Stimulated activated CD4-positive, alpha-beta T cell treated with anti-CD3 and anti-CD28 coated beads, Interleukin-15, amount 100 ng/mL, for 24 hours (primary cell): Measurements from ENCODE around the gene DUSP28.
A peak's percentile ranks its signal among the peaks of the same experiment; 100 is the strongest.
"Not testable (repeated sequence)": the region's sequence is repeated elsewhere in the genome, so short reads cannot be mapped to it uniquely, and the experiment has no call there.

ENCODE experiments used
- DNase-seq: peaks from one replicate; pipeline ENCODE4 v3.0.0-alpha.2; 2020

Gene DUSP28, protein sequence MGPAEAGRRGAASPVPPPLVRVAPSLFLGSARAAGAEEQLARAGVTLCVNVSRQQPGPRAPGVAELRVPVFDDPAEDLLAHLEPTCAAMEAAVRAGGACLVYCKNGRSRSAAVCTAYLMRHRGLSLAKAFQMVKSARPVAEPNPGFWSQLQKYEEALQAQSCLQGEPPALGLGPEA

DNA sequence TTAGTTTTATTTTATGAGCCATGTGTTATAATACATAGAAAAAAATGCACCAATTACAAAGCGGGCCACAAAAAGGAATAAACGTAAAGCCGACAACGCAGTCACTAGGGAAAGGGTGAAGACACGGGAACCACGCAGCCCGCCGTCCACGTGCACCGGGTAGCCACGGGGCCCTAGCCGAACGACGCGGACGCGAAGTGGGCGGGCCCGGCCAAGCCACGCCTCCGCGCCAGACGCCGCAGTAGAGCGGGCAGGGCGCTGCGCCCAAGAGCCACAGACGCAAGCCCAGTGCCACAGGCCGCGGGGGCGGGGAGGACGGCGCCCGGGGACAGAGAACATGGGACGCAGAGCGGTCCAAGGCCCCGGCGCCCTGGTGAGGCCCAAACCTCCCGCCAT lies at the start of gene DUSP28:
Gene DUSP28, plus strand, starts transcription at position 274 of the 396 bp plus-strand sequence. CDS start 328 bp downstream, outside the sequence.
- DNase-seq = peak; percentile 94

DNA sequence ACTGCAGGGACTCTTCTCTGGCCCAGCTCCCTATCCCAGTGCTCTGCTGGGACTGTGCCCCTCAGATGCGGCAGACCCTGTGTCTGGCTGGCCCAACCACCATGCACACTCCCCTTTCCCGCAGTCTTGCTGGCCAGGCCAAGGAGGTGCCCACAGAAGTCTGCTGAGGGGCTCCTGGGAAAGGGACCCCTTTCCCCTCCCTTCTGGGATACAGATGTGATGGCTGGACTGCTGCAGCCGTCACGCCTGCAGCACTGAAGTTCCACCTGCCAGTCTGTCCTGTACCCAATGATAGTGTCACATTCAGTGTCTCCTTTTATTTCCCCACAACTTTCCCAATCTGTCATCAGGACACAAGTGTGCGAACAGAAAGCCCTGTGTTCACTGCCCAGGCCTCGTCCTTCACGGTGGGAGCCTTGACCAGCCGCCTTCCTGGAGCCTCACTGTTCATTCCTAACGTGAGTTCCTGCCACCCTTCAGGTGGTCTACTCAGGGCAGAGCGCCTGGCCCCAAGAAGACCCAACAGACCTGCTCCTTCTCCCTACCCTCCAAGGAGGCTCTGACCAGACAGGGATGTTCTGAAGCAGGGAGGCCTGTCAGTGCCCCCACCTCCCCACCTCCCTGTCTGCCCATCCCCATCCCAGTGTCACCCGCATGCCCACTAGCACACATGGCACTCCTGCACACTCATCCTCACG lies 49.5 kb upstream of the DUSP28 start:
- DNase-seq = no peak

DNA sequence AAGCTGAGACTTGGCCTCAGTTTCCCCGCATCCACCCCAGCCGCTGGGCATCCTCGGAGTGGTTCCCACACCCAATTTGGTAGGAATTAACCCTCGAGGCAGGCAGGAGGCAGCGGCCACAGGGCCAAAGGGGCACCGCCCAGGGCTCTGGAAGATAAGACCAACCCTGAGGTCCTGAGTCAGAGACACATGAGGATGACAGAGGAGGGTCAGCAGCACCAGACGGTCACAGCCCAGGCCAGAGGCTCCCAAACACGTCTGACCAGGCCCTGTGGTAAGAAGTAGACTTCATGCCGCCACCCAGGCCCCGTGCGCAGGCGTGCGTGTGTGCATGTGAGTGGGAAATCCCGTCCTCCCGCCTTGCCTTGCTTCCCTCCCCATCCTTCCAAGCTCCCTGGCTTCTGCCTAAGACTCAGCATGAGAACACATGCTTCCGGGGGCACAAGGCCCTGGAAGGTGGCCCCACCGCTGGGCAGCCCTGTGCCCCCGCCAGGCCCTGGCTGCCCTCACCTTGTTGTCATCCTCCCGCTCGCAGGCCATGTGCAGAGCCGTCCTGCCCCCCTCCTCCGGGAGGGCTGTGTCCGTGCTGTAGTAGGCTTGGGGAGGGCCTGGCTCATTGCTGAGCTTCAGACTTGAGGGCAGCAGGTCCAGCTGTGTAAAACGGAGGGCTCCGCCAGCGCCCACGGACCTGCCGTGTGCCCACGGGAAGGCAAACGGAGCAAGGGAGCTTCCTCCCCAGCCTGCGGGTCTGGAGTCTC lies 48.6 kb upstream of the DUSP28 start:
- DNase-seq = no peak

DNA sequence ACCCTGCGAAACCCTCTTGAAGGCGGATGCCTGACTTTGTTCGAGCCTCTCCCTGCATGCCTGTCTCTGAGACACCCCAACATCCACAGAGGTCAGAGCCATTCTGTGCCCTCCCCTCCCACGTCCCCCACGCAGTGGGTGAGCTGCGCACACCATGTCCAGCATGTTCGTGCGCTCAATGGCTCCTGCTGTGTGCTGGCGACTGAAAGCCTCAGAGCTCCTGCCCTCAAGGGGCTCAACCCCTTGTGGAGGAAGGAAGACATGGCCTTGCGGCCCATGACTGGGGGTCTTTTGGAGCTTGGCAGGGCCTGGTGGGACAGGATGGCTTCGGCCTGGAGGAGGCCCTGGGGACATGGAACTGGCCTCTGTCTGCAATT lies 48.1 kb upstream of the DUSP28 start:
- no peak for DNase-seq

DNA sequence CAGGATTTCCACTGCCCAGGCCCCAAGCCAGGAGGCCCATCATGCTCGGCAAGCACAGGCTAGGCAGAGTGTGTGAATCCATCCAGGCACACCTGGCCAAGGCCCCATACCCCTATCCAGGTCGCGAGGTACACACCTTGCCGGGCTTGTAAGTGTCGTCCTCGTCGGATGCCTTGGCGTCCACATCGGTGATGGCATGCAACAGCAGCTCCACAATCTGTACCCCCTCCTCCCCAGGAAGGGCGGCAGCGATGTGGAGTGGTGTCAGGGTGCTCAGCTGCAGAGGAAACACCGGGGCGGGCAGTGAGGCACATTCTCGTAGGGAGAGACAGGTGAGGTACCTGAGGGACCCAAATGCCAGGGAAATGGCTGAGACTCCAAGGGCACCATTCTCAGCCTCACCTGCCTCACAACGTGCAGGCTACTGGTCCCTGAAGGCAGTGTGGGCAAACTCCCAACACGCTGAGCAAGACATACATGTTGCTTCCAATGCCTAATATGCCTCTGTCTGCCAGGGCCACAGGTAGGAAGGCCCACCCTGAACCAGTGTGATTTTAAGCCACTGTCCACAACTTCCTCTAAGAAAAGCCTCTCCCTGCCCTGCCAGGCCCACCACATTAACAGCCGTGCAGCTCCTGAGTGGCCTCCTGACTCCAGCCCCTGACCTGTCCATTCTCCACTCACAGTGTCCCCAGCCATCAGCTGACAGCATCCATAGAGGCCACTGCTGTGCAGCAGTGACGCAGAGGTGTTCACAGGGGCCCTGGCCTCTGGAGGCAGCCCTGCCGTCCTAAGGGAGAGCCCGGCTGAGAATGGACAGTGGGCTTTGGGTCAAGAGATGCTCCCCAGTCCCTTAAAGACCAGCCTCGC lies 47.3 kb upstream of the DUSP28 start:
- no peak for DNase-seq

DNA sequence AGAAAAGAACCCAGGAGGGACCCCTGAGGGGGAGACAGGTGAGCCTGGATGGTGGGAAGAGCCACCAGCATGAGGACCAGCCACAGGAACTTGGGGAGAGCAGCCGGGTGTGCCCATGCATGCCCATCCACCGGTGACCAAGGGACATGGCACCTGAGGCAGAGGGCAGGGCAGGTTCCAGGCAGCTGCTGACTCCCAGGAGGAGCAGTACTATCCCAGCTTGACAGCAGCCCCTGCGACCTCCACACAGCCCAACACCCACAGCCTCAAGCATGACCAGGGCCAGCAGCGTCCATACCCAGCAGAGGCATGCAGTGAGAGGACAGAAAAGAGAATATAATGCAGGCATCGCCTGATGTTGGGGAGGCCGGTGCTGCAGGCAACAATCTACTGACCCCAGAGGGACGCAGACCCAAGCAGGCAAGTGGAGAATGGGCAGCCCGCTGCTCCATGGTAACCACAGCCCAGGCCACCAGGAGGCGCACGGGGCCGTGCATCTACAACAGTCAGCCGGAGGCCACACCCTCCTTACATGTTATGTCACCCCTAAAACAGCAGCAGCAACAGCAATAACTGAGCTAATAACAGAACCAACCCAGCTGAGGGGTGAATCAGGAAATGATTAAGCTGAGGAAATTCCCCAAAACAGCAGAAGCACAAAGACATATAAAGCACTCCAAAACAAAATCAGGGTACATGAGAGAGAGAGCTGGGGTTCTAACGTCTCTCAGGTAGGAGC lies 46.4 kb upstream of the DUSP28 start:
- peak; percentile 90 for DNase-seq

DNA sequence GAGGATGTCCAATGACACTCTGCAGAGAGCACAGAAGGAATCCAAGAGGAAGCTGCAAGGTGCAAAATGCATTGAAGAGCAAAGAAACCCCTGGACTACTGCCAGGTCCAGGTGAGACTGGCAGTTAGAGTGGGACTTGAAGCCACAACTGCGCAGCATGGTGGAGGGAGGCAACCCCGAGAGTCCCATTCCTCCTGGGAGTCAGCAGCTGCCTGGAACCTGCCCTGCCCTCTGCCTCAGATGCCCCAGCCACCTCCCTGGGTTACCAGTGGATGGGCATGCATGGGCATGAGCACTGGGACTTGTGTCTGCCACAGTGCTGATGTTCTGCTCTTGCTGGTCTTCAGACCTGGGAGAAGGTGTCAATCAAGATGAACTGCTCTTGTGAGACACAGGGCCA lies 45.5 kb upstream of the DUSP28 start:
- DNase-seq = no peak

DNA sequence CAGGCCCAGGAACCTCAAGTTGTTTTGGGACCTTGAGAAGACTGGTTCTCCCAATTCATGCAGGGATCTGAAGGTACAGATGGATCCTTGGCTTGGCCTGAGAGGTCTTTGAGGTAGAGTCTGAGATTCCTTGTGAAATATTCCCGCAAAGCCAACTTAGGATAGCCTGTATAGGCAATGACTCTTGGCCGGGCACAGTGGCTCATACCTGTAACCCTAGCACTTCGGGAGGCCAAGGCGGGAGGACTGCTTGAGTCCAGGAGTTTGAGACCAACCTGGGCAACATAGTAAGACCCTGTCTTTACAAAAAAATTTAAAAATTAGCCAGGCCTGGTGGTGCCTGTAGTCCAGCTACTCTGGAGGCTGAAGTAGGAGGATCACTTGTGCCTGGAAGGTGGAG lies 42.8 kb upstream of the DUSP28 start:
- no peak for DNase-seq

DNA sequence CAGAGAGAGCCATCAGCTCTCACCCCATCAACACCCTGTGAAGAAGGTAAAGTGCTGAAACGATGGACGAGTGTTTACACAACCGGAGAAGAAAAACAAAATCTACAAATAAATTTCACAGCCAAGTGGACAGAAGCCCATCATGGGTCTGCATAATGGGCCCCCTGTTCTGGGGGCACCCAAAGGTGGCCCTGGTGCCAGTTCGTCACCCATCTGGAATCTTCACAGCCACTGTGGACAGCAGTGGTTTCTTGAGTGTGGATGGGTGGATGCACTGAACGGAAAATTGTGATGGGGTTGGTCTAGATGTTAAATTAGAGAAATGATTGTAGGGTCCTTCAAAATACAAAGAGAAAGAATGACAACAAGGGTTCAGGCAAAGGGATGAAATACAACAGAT lies 41.2 kb upstream of the DUSP28 start:
- no peak for DNase-seq

DNA sequence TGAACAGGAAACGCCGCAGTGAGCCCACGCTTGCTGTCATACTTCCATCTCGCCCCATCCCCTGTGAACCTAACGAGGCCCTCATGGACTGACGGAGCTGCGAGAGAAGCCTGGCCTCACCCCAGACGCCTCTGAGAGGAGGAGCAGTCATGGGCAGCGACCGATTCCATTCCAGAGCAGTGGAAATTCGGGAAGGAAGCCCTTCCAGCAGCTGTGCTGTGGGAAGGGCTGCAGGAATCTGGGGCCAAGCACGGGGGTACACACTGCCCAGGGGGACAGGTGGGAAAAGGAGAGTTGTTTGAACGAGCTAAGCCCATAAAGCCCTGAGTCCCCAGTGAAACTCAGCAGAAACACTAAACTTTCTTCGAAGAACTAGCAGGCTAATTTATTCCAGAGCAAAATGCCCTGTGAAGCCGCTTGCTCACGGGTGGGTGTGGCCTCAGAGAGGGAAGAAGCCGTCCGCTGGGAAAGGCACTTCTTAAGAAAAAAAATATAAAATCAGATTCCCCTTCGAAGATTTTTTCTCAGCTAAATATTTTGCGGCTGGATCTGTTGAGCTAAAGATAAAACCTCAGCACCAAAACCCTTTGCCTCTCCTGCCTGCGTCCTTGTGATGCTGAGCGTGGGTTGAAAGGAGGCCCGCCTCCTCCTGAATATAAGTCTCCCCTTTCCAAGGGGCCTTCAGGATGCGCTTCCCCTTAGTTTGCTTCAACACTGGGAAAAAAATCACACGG lies 40.6 kb upstream of the DUSP28 start:
- no peak for DNase-seq

DNA sequence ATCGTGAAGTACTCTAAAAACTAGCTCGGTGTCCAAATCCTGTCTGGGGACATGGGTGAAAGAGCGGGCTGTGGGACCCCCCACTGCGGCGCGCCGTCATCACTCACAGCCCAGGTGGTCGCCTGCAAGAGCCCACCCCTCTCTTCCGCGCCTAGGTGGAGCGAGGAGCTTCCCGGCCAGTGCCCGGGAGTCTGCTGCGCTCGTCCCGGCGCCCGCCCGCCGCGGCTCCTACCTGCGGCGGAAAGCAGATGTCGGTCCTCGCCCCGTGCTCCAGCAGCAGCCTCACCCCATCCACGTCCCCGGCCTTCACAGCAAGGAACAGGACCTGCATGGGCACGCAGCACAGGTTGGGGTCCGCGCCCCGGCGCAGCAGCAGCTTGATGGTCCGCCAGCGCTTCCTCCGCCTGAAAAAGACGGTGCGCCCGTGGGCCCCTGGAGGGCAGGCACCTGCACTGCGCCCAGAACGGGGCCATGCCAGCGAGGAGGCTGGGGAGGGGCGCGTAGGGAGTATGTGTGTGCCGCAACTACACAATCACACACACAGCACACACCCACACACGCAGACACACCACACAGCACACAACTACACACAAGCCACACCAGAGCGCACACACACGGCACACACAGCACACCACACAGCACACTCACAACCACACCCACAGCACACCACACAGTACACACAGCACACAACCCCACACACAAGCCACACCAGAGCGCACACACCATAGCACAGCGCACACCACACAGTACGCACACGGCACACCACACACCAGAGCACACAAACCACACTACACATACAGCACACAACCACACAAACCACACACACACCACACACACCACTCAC lies 39.8 kb upstream of the DUSP28 start:
- DNase-seq = no peak

DNA sequence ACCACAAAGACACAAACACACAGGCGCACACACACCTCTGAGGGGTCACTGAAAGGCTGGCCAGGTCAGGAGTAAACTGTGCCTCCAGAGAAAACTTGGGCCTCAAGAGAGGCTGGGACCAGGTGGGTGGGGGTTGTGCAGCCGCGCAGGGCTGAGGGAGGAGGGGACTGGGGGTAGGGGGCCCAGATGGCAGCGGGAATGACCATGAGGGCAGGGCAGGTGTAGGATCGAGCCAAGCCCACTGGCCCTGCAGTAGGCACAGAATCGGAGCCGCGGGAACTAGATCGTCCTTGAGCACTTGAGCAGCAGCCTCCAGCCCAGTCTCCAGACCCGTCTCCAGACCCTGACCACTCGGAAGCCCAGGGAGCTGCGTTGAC lies 39.2 kb upstream of the DUSP28 start:
- no peak for DNase-seq

DNA sequence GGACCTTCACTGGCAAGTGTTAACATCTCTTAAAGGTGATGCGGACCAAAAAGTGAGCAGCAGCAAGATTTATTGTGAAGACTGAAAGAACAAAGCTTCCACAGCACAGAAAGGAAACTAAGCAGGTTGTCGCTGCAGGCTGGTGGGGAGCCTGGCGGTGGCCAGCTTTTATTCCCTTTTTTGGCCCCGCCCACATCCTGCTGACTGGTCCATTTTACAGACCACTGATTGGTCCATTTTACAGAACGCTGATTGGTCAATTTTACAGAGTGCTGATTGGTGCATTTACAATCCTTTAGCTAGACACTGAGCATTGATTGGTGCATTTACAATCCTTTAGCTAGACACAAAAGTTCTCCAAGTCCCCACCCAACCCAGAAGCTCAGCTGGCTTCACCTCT lies 38.3 kb upstream of the DUSP28 start:
- DNase-seq = not testable (repeated sequence)

DNA sequence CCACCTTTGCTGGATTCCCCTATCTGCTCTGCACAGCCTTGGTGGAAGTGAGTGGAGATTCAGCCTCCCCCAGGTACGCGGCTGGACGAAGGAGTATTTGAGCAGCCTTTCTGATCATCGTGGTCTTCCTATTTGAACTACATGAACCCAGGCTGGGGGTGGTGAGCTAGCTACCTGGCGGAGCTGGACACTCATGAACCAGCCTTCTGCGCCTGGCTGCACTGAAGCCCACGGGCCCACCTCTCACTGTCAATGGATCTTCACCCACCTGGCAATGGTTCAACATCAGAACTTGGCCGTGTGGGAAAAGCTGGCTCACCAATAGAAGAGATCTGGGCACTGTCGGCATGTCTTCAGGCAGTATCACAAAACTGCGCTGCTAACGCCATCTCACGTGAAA lies 37.8 kb upstream of the DUSP28 start:
- DNase-seq = no peak

DNA sequence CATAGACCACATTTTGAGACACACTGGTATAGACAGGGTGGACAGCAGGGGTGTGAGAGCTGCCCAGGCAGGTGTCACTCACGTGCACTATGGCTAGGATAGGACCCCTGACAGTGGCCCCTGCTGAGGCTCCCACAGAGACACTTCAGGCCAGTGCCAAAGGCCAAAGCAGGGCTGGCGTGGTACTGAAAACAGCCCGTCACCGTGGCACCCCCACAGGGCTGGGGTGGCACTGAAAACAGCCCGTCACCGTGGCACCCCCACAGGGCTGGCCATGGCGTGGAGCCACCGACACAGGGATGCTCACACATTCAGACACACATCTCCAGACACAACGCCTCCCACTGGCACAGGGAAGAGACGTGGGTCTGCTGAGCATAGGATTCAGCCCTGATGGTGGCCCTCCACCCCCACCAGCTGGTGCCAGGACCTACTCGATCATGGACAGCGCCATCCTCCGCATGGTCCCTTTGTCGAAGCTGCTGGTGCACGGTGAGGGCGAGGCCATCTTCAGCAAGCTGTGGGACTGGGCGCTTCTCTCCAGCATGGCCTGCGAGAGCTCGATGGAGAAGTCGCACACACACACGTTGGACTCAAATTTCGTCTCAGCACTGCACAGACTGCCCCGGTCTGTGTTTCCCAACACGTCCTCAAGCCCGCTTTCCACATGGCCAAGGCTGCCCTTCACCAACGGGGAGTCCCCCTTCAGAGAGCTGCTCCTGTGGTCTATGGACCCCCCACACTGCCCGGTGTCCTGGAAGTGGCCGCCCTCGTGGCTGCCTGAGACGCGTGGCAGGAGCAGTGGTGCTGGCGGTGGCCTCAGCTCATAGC lies 36.5 kb upstream of the DUSP28 start:
- DNase-seq = no peak

DNA sequence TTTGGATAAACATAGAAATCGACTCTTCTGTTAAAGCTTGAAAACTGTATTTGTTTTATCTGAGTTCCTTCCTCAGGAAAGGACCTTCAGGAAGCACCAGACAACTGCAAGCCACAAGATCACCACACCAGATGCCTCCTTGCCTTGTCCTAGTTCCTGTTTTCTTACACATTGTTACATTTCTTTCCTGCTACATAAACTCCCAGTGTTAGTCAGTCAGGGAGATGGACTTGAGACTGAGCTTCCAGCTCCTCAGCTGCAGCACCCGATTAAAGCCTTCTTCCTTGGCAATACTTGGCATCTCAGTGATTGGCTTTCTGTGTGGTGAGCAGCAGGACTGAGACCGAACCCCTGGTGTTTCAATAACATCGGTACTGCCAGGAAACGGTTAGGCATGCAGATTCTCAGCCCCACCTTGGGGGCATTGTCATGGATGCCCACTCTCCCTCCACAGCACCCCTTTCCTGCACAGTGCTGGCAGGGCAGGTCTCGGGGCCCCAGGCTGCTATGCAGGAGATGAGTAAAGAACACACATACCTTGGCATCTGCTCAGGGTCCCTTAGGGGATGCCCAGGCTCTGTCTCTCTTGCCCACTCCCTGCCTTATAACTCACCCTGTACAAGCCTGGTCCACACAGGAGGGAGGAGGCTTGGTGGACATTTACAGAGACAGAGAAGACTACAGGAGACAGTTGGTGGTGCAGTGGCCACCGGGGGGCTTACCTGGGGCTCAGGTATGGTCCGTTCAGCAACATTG lies 35.0 kb upstream of the DUSP28 start:
- DNase-seq = no peak

DNA sequence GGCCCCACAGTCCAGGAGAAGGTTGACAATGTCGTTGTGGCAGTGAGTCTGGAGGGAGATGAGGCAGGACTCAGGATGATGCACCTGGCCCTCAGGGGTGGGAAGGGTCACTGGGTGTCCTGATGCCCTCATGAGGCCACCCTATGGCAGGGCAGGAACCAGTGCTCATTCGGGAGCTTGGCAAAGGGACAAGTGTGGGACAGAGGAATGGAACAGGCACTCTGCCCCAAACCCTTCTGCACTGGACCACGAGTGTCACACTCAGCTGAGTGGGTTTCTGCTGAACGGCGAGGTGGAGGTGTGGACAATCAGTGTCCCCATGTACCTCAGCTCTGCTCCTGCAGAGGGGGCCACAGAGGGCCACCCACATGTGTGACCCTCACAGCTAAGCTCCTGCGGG lies 34.4 kb upstream of the DUSP28 start:
- DNase-seq = no peak

DNA sequence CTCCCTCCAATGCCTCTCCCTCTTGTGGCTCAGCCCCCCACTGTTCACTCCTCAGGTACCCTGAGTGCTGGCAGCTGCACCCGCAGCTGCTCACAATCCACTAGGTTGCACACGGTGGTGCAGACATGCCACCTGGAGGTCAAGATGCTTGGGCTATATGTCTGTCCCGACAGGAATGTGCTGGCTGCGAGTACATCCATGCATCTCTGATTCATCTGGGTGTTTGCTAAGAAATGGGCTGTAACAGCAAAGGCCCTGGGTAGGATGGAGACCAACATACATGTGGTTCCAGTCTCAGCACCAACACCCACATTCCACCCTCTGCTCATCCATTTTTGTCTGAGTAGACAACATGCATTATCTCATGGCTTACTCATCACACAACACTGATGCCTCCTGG lies 33.6 kb upstream of the DUSP28 start:
- DNase-seq = no peak

DNA sequence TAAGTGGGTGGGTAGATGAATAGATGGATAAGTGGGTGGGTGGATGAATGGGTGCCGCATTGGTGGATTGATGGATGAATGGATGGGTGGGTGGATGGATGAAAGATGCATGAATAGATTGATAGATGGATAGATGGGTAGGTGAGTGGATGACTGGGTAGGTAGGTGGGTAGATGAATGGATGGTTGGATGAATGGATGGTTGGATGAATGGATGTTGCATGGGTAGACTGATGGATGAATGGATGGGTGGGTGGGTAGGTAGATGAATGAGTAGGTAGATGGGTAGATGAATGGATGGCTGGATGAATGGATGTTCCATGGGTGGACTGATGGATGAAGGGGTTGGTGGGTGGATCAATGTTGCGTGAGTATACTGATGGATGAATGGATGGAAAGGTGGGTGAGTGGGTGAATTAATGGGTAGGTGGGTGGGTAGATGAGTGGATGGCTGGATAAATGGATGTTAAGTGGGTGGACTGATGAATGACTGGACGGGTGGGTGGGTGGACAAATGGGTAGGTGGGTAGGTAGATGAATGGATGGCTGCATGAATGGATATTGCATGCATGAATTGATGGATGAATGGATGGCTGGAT lies 32.9 kb upstream of the DUSP28 start:
- no peak for DNase-seq
